Fibroblast of mammary gland (primary cell): Measurements from ENCODE around the gene TMEM117.

Experiments
- DNase-seq: peaks from one replicate; pipeline ENCODE4 v3.0.0-alpha.2; 2010; ENCODE audit warnings: low read depth
- H3K4me3 ChIP-seq: 2 replicates; pipeline ENCODE4 v1.5.1; 2011; ENCODE audit warnings: low read depth, mild to moderate bottlenecking, low read length, moderate library complexity; ENCODE audit not compliant: control insufficient read depth
- TF ChIP-seq, protein P1 (sequence below): conservative IDR thresholded peaks from 2 replicates; pipeline ENCODE4 v1.5.1; 2011; ENCODE audit warnings: low read depth, low read length, inconsistent platforms; ENCODE audit not compliant: control insufficient read depth, insufficient read depth

TMEM117 gene

GRCh38 chr12:44296624-44297197 is 460.8 kb downstream of the TMEM117 start:
- no peak overlapping the region for H3K4me3 ChIP-seq
- DNase-seq = no peak
- TF ChIP-seq, protein P1, sequence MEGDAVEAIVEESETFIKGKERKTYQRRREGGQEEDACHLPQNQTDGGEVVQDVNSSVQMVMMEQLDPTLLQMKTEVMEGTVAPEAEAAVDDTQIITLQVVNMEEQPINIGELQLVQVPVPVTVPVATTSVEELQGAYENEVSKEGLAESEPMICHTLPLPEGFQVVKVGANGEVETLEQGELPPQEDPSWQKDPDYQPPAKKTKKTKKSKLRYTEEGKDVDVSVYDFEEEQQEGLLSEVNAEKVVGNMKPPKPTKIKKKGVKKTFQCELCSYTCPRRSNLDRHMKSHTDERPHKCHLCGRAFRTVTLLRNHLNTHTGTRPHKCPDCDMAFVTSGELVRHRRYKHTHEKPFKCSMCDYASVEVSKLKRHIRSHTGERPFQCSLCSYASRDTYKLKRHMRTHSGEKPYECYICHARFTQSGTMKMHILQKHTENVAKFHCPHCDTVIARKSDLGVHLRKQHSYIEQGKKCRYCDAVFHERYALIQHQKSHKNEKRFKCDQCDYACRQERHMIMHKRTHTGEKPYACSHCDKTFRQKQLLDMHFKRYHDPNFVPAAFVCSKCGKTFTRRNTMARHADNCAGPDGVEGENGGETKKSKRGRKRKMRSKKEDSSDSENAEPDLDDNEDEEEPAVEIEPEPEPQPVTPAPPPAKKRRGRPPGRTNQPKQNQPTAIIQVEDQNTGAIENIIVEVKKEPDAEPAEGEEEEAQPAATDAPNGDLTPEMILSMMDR = no peak

GRCh38 chr12:44299524-44299923 is 463.6 kb downstream of the TMEM117 start:
- TF ChIP-seq, protein P1 = no peak
- H3K4me3 ChIP-seq = no peak overlapping the region
- DNase-seq = no peak

DNA sequence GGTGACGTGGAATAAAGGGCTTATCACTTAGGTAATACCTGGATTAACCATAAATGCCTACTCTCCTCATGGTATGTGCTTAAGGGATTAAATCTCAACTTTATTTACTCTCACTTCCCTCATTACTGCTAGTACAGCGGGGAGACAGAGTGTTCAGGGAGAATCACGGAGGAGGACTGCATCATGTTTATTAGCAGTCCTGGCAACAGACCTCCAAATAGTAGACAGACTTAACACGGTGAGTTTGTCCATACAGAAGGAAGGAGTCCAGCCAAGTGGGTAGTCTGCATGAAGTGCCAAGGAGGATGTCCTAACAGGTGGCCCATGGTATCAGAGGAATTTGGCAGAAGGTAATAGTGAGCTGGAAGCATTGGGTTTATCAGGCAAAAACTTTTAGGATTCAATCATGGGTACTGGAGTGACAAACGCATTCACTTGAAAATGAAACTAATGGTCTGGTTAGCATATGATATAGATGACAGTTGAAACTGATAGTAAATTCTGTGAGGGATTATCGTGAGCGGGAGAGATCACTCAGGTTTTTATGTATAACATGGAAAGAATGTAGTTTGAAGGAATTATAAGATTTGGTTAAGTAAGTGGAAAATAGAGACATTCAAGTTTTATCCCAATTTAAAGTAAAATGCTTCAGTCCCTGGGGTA is 471.8 kb downstream of the TMEM117 start:
- no peak for DNase-seq
- no peak overlapping the region for H3K4me3 ChIP-seq
- TF ChIP-seq, protein P1 = no peak

GRCh38 chr12:44313188-44313587 is 477.3 kb downstream of the TMEM117 start:
- TF ChIP-seq, protein P1 = no peak
- DNase-seq = no peak
- no peak overlapping the region for H3K4me3 ChIP-seq

DNA sequence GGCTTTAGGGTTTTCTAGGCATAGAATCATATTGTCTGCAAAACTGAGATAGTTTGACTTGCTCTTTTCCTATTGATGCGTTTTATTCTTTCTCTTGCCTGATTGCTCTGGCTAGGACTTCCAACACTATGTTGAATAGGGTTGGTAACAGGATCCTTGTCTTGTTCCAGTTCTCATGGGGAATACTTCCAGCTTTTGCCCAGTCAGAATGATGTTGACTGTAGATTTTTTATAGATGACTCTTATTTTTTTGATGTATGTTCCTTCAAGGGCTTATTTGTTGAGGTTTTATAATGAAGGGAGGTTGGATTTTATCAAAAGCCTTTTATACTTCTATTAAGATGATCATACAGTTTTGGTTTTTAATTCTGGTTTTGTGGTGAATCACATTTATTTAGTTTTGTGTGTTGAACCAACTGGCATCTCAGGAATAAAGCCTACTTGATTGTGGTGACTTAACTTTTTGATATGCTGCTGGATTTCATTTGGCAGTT is 478.2 kb downstream of the TMEM117 start:
- DNase-seq = peak; percentile 4
- H3K4me3 ChIP-seq = no peak overlapping the region
- TF ChIP-seq, protein P1 = no peak

DNA sequence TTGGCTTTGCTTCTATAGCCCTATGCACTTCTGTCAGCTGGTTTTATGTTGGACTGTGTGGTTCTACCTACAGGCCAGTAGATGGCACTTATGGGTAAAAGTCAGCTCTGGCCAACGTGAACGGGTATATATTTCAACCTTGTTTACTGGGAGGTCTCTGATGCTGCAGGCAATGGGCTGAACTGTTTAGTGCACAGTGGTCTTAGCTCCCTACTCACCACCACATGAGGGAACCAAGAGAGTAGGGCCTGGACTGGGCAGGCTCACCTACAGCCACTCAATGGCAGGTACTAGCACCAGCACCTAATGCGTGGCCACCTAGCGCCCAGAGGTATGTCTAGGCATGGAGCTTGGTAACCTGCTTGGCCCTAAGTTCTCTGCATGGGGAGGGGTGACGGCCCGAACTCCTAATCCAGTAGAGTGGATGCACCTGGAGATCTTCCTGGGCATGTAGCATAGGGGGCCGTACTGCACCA is 481.8 kb downstream of the TMEM117 start:
- no peak overlapping the region for H3K4me3 ChIP-seq
- DNase-seq = peak; percentile 40
- TF ChIP-seq, protein P1 = peak; percentile 51
